HG02938 (cell line): Measurements from ENCODE around the gene MKLN1.
"Not testable (repeated sequence)": the region's sequence is repeated elsewhere in the genome, so short reads cannot be mapped to it uniquely, and the experiment has no call there.

ENCODE experiments used
- ATAC-seq: cut with Tn5 transposase; IDR thresholded peaks from one replicate; pipeline ENCODE4 v1.9.1; 2021; ENCODE audit warnings: mild to moderate bottlenecking, moderate library complexity; ENCODE audit not compliant: unreplicated experiment

MKLN1 gene

GRCh38 chr7:131327626-131328376, at the start of gene MKLN1:
TSS of gene MKLN1 (plus strand) at chr7:131327876. CDS start at chr7:131327900, 24 bp downstream.
- peak; percentile 80 for ATAC-seq

- no peak for ATAC-seq
These were observed 48.6 kb upstream of the MKLN1 start for GRCh38 chr7:131279044-131279443.

GRCh38 chr7:131281266-131282048, 46.2 kb upstream of the MKLN1 start:
- no peak for ATAC-seq

GRCh38 chr7:131284702-131285419, 42.8 kb upstream of the MKLN1 start:
- ATAC-seq = no peak

- ATAC-seq = no peak
These were observed 42.1 kb upstream of the MKLN1 start for GRCh38 chr7:131285556-131285955.

GRCh38 chr7:131288450-131288849, 39.2 kb upstream of the MKLN1 start:
- ATAC-seq = no peak

- ATAC-seq = no peak
These were observed 38.6 kb upstream of the MKLN1 start for GRCh38 chr7:131289051-131289450.

- ATAC-seq = no peak
These were observed 35.4 kb upstream of the MKLN1 start for GRCh38 chr7:131292141-131292905.

GRCh38 chr7:131293018-131293417, 34.7 kb upstream of the MKLN1 start:
- ATAC-seq = no peak

- no peak for ATAC-seq
These were observed 33.1 kb upstream of the MKLN1 start for GRCh38 chr7:131294553-131294952.

GRCh38 chr7:131298608-131298992, 29.1 kb upstream of the MKLN1 start:
- no peak for ATAC-seq

- ATAC-seq = no peak
These were observed 28.6 kb upstream of the MKLN1 start for GRCh38 chr7:131299074-131299473.

- no peak for ATAC-seq
These were observed 27.6 kb upstream of the MKLN1 start for GRCh38 chr7:131300078-131300477.

- ATAC-seq = no peak
These were observed 26.9 kb upstream of the MKLN1 start for GRCh38 chr7:131300572-131301466.

GRCh38 chr7:131302446-131302845, 25.2 kb upstream of the MKLN1 start:
- no peak for ATAC-seq

GRCh38 chr7:131302876-131303707, 24.6 kb upstream of the MKLN1 start:
- no peak for ATAC-seq

GRCh38 chr7:131305152-131305551, 22.5 kb upstream of the MKLN1 start:
- no peak for ATAC-seq

- ATAC-seq = not testable (repeated sequence)
These were observed 21.6 kb upstream of the MKLN1 start for GRCh38 chr7:131306041-131306440.

GRCh38 chr7:131306777-131307176, 20.9 kb upstream of the MKLN1 start:
- no peak for ATAC-seq
